ENCODE measurements around the gene PCDHGA6. TPM values are rescaled to one million over a fixed set of nuclear protein-coding genes. Genes with fewer than 3 reads are reported as not detected.
"Not testable (repeated sequence)": the region's sequence is repeated elsewhere in the genome, so short reads cannot be mapped to it uniquely, and the experiment has no call there.

The PCDHGA6 gene
- polyA plus RNA-seq, 1 donor from 2014 or later: 0.09 TPM

- TF ChIP-seq SMC3 (conservative IDR thresholded peaks at IDR 0.05; ENCODE audit: poor library complexity): no peak
- no peak for TF ChIP-seq RAD21 (conservative IDR thresholded peaks at IDR 0.05)
- TF ChIP-seq EP300 (conservative IDR thresholded peaks at IDR 0.05; ENCODE audit: poor library complexity, severe bottlenecking): no peak
Measured at GRCh38 chr5:141345327-141345726, 28.4 kb upstream of the PCDHGA6 start (continued).

- peaks cover 15% of the 10 kb centered on the region for H3K9me3 ChIP-seq (ENCODE audit: low read length)
- H2AFZ ChIP-seq (ENCODE audit: low read depth, low read length); H3K9ac ChIP-seq (ENCODE audit: low read length); H3K36me3 ChIP-seq (ENCODE audit: insufficient read depth, low read length); H3K4me2 ChIP-seq (ENCODE audit: low read length); H3K79me2 ChIP-seq (replicated peaks; ENCODE audit: insufficient read depth, low read length); H3K27ac ChIP-seq (ENCODE audit: low read length); H3K9me2 ChIP-seq (ENCODE audit: insufficient read depth, low read length); H3K4me3 ChIP-seq (ENCODE audit: low read length); H3F3A ChIP-seq (ENCODE audit: insufficient read depth, low read length, poor library complexity, severe bottlenecking); H3K27me3 ChIP-seq (ENCODE audit: insufficient read depth, low read depth, low read length); H4K20me1 ChIP-seq (ENCODE audit: insufficient read depth): not testable (repeated sequence)
Measured at GRCh38 chr5:141346017-141346416, 27.7 kb upstream of the PCDHGA6 start.

DNA sequence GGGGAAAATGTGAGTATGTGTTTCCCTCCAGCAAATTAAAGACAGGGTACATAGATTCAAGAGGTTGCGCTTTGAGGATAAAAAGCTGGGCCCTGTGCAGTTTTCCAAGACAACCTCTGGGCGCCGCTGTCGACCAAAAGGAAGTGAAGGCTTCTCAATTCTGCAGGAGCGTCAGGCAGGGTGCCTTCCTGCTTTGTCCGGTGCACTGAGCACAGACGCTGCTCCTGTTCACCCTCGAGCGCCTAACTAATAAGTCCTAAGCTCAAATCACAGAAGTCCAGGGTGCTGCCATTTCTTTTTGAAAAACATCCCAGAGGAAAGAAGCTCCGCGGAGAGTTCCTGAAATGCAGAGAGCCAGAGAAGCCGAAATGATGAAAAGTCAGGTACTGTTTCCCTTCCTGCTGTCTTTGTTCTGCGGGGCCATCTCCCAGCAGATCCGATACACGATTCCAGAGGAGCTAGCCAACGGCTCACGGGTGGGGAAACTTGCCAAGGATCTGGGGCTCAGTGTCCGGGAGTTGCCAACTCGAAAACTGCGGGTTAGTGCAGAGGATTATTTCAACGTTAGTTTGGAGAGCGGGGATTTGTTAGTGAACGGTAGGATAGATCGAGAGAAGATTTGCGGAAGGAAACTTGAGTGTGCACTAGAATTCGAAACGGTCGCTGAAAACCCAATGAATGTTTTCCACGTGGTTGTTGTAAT lies 23.6 kb upstream of the PCDHGA6 start, which contains the start of gene PCDHGB1:
PCDHGB1 (plus strand) TSS at position 183 of the 703 bp plus-strand sequence; CDS start at position 345, 162 bp downstream.
- H3K9ac ChIP-seq (ENCODE audit: low read length): no peak within 1 kb of the TSS
- no peaks in the 10 kb centered on the region for H3F3A ChIP-seq (ENCODE audit: insufficient read depth, low read length, poor library complexity, severe bottlenecking)
- no peaks in the 10 kb centered on the region for H3K9me2 ChIP-seq (ENCODE audit: insufficient read depth, low read length)
- H2AFZ ChIP-seq (ENCODE audit: low read depth, low read length): no peak within 1 kb of the TSS
- no peak for TF ChIP-seq CTCF (IDR thresholded peaks at IDR 0.05; ENCODE audit: poor library complexity, severe bottlenecking)
- no peak for TF ChIP-seq MXI1 (conservative IDR thresholded peaks at IDR 0.05; ENCODE audit: poor library complexity, severe bottlenecking)
- no peak for TF ChIP-seq EZH2 (IDR thresholded peaks at IDR 0.05; ENCODE audit: borderline replicate concordance, insufficient read depth, low read length, poor library complexity, severe bottlenecking)
- no peak for TF ChIP-seq RAD21 (conservative IDR thresholded peaks at IDR 0.05)
- no peak for TF ChIP-seq TAF1 (IDR thresholded peaks at IDR 0.05; ENCODE audit: low read depth)
- no peak for TF ChIP-seq POLR2AphosphoS5 (IDR thresholded peaks at IDR 0.05)
- H4K20me1 ChIP-seq (ENCODE audit: insufficient read depth): no peaks in the 10 kb centered on the region
- H3K4me2 ChIP-seq (ENCODE audit: low read length): no peak within 1 kb of the TSS
- H3K36me3 ChIP-seq (ENCODE audit: insufficient read depth, low read length): no peaks in the 10 kb centered on the region
- H3K27ac ChIP-seq (ENCODE audit: low read length): no peak within 1 kb of the TSS
- no peaks in the 10 kb centered on the region for H3K79me2 ChIP-seq (replicated peaks; ENCODE audit: insufficient read depth, low read length)
- H3K9me3 ChIP-seq (ENCODE audit: low read length): peaks cover 15% of the 10 kb centered on the region
- peak within 1 kb of the TSS; percentile 15 for H3K4me3 ChIP-seq (ENCODE audit: low read length)
- no peaks in the 10 kb centered on the region for H3K27me3 ChIP-seq (ENCODE audit: insufficient read depth, low read depth, low read length)

GRCh38 chr5:141351591-141351990 lies 22.1 kb upstream of the PCDHGA6 start:
- Histone ChIP-seq H3K79me2 (replicated peaks; ENCODE audit: insufficient read depth, low read length) (no peaks in the 10 kb centered on the region), H3K27ac (ENCODE audit: low read length) (no peak overlapping the region), H2AFZ (ENCODE audit: low read depth, low read length) (no peak overlapping the region), H3K36me3 (ENCODE audit: insufficient read depth, low read length) (no peaks in the 10 kb centered on the region), H3K27me3 (ENCODE audit: insufficient read depth, low read depth, low read length) (no peaks in the 10 kb centered on the region), H4K20me1 (ENCODE audit: insufficient read depth) (no peaks in the 10 kb centered on the region), H3K9ac (ENCODE audit: low read length) (no peak overlapping the region), H3K4me3 (ENCODE audit: low read length) (no peak overlapping the region), H3F3A (ENCODE audit: insufficient read depth, low read length, poor library complexity, severe bottlenecking) (no peaks in the 10 kb centered on the region), H3K9me3 (ENCODE audit: low read length) (peaks cover 21% of the 10 kb centered on the region), H3K4me2 (ENCODE audit: low read length) (no peak overlapping the region), H3K9me2 (ENCODE audit: insufficient read depth, low read length) (no peaks in the 10 kb centered on the region)
- TF ChIP-seq EP300 (conservative IDR thresholded peaks at IDR 0.05; ENCODE audit: poor library complexity, severe bottlenecking): no peak
- TF ChIP-seq MXI1 (conservative IDR thresholded peaks at IDR 0.05; ENCODE audit: poor library complexity, severe bottlenecking): no peak
- no peak for TF ChIP-seq POLR2AphosphoS5 (IDR thresholded peaks at IDR 0.05)
- no peak for TF ChIP-seq REST (IDR thresholded peaks at IDR 0.05; ENCODE audit: borderline replicate concordance)
- no peak for TF ChIP-seq SMC3 (conservative IDR thresholded peaks at IDR 0.05; ENCODE audit: poor library complexity)
- TF ChIP-seq EZH2 (IDR thresholded peaks at IDR 0.05; ENCODE audit: borderline replicate concordance, insufficient read depth, low read length, poor library complexity, severe bottlenecking): no peak
- TF ChIP-seq CTCF (IDR thresholded peaks at IDR 0.05; ENCODE audit: poor library complexity, severe bottlenecking): no peak
- no peak for TF ChIP-seq RAD21 (conservative IDR thresholded peaks at IDR 0.05)
- no peak for TF ChIP-seq TAF1 (IDR thresholded peaks at IDR 0.05; ENCODE audit: low read depth)
